Esophagus squamous epithelium (tissue), 4 donors: ENCODE data around the gene SIGLEC12.

ENCODE experiments used
- CTCF ChIP-seq, 6 experiments: fragments of 450-650 bp in 4 of 6; fragments of 200-600 bp in 2 of 6; sonication (generic) in 2 of 6; IDR thresholded peaks; one replicate each; pipeline ENCODE4 v1.5.1; 2016 to 2019; ENCODE audit warnings: antibody characterized with exemption in 6 of 6, mild to moderate bottlenecking in 4 of 6, moderate library complexity in 4 of 6
- POLR2A ChIP-seq, 4 donors: fragments of 450-650 bp; IDR thresholded peaks; one replicate each; pipeline ENCODE4 v1.6.1; 2017; ENCODE audit warnings: antibody characterized with exemption in 4 of 4, mild to moderate bottlenecking in 4 of 4, moderate library complexity in 3 of 4

GRCh38 chr19:51472607-51473006 lies 29.0 kb downstream of the SIGLEC12 start:
- no peak for TF ChIP-seq CTCF (IDR thresholded peaks at IDR 0.05)
- no peak for TF ChIP-seq POLR2A (IDR thresholded peaks at IDR 0.05)
